Vagina (tissue), 2 donors: ENCODE results near the gene NEMF. TPM values are rescaled to one million over a fixed set of nuclear protein-coding genes. Genes with fewer than 3 reads are reported as not detected.
A peak's percentile ranks its signal among the peaks of the same experiment; 100 is the strongest.

Experiments
- DNase-seq, 2 donors: peaks; one replicate each; pipeline ENCODE4 v3.0.0-alpha.2; 2017; ENCODE audit errors: extremely low spot score in 2 of 2
- H3K27ac ChIP-seq: fragments of 200-600 bp; sonication (generic); one replicate; pipeline ENCODE4 v1.5.1; 2019
- H3K27me3 ChIP-seq: fragments of 200-600 bp; sonication (generic); one replicate; pipeline ENCODE4 v1.5.1; 2019
- H3K36me3 ChIP-seq, 2 donors: fragments of 200-600 bp; sonication (generic); one replicate each; pipeline ENCODE4 v1.5.1; 2017 to 2019
- H3K4me1 ChIP-seq: fragments of 200-600 bp; sonication (generic); one replicate; pipeline ENCODE4 v1.5.1; 2019
- H3K4me3 ChIP-seq, 2 donors: fragments of 200-600 bp; sonication (generic); 1 replicate in 1 of 2; 2 replicates in 1 of 2; pipeline ENCODE4 v1.5.1; 2016 to 2019
- H3K9me3 ChIP-seq: fragments of 200-600 bp; sonication (generic); one replicate; pipeline ENCODE4 v1.5.1; 2019
- POLR2A ChIP-seq, 2 donors: fragments of 450-650 bp; IDR thresholded peaks; one replicate each; pipeline ENCODE4 v1.6.1; 2017; ENCODE audit warnings: antibody characterized with exemption in 2 of 2, mild to moderate bottlenecking in 2 of 2, moderate library complexity in 2 of 2
- POLR2AphosphoS5 ChIP-seq, 2 donors: sonication (generic); formaldehyde crosslinking; IDR thresholded peaks; one replicate each; pipeline ENCODE4 v1.9.0; 2017; ENCODE audit warnings: antibody characterized with exemption in 2 of 2, mild to moderate bottlenecking in 2 of 2, low read depth in 1 of 2; ENCODE audit not compliant: insufficient read depth in 1 of 2
- intact Hi-C: fragments of 100-400 bp; cut with DNase I; formaldehyde crosslinking; loops from one replicate; pipeline ENCODE4 v1.15.1; 2023
- total RNA-seq: library from RNA; depleted of rRNA; stranded (reverse); fragments of >200 nt; gene quantifications from one replicate; pipeline ENCODE4 v1.2.3, GENCODE V29; 2016
- TF ChIP-seq, protein P1 (sequence below), 3 experiments: fragments of 450-650 bp in 2 of 3; fragments of 200-600 bp in 1 of 3; sonication (generic) in 1 of 3; IDR thresholded peaks; one replicate each; pipeline ENCODE4 v1.5.1; 2017 to 2019; ENCODE audit warnings: antibody characterized with exemption in 3 of 3, mild to moderate bottlenecking in 2 of 3, moderate library complexity in 2 of 3

NEMF gene
- 77.8 TPM for total RNA-seq

DNA sequence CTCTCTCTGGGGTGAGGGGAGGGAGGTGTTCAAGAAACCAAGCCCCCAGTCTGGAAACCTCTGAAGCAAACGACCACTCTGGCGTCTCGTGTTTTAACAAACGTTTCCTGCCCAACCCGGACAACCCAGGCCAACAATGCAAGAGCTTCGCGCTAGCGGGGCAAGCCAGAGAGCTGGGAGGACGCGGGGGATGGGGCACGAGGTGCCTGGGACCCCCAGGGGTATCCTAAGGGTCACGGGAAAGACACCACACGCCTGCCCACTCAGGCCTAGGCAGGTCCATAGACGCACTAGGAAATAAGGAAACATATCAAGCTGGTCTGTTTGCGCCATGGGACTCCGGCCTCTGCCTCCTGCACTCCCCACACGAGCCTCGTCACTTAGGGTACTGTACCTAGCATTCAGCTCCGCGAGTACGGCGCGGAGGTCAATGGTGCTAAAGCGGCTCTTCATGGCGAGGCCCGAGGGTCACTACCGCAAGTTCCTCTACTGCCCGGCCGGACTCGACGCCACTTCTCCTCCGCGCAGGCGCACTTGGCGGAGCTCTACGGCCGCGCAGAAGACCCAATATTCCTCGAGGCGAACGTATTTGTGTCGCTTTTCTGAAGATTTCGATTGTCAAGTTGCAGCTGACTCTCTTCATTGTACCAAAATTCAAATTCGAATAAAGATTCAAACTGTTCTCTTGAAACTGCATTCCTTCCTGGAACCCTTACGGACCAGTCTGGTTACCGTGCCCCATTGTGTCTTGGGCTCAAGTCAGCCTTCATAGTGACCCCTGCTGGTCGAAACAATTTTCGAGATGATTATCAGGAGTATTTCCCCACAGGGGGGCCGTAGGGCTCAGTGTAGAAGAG is at the start of gene NEMF:
TSS of gene NEMF (minus strand) at position 488 of the 857 bp plus-strand sequence. CDS start at position 453, 35 bp downstream.
- Histone ChIP-seq H3K9me3 (no peaks in the 10 kb centered on the region), H3K27me3 (no peaks in the 10 kb centered on the region), H3K27ac (peak within 1 kb of the TSS; percentile 87), H3K36me3 (peaks cover 0 to 8% of the 10 kb centered on the region in 2 donors), H3K4me3 (peak within 1 kb of the TSS; percentile 78 to 84), H3K4me1 (peaks cover 21% of the 10 kb centered on the region)
- intact Hi-C loops = no loop called here
- TF ChIP-seq POLR2AphosphoS5 (IDR thresholded peaks at IDR 0.05; ENCODE audit: insufficient read depth in 1 of 2, low read depth in 1 of 2) = peak; percentile 94
- peak in 1 of 2 donors; percentile 56 for TF ChIP-seq POLR2A (IDR thresholded peaks at IDR 0.05)
- TF ChIP-seq, protein P1, sequence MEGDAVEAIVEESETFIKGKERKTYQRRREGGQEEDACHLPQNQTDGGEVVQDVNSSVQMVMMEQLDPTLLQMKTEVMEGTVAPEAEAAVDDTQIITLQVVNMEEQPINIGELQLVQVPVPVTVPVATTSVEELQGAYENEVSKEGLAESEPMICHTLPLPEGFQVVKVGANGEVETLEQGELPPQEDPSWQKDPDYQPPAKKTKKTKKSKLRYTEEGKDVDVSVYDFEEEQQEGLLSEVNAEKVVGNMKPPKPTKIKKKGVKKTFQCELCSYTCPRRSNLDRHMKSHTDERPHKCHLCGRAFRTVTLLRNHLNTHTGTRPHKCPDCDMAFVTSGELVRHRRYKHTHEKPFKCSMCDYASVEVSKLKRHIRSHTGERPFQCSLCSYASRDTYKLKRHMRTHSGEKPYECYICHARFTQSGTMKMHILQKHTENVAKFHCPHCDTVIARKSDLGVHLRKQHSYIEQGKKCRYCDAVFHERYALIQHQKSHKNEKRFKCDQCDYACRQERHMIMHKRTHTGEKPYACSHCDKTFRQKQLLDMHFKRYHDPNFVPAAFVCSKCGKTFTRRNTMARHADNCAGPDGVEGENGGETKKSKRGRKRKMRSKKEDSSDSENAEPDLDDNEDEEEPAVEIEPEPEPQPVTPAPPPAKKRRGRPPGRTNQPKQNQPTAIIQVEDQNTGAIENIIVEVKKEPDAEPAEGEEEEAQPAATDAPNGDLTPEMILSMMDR (IDR thresholded peaks at IDR 0.05) = peak; percentile 60 to 74 (median 62)
- DNase-seq = no peak

- H3K27me3 ChIP-seq = no peaks in the 10 kb centered on the region
- H3K4me3 ChIP-seq = no peak overlapping the region
- intact Hi-C loops = no loop called here
- no peak for DNase-seq
- H3K27ac ChIP-seq = no peak overlapping the region
- no peaks in the 10 kb centered on the region for H3K9me3 ChIP-seq
- peaks cover 31% of the 10 kb centered on the region for H3K4me1 ChIP-seq
- no peaks in the 10 kb centered on the region for H3K36me3 ChIP-seq
- no peak for TF ChIP-seq POLR2AphosphoS5 (IDR thresholded peaks at IDR 0.05; ENCODE audit: insufficient read depth in 1 of 2, low read depth in 1 of 2)
- TF ChIP-seq, protein P1 (IDR thresholded peaks at IDR 0.05) = no peak
- no peak for TF ChIP-seq POLR2A (IDR thresholded peaks at IDR 0.05)
These were observed 48.4 kb upstream of the NEMF start for GRCh38 chr14:49900973-49901372.

DNA sequence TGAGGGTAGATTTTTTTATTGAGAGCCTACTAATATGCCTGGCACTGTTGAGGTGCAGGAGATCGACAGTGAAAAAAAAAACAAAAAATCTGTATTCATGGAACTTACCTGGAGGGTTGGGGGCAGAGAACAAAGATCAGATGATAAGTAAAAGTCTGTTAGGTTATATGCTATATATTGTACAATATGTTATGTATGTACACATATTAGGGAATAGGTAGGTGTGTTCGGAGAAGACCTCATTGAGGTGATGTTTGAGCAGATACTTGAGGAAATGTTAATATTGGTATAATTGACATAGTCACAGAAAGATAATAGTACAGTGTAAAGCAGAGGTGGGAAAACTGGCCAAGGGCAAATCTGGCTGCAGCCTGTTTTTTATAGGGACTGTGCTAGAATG is 45.9 kb upstream of the NEMF start:
- no peak for DNase-seq
- TF ChIP-seq, protein P1 (IDR thresholded peaks at IDR 0.05) = no peak
- TF ChIP-seq POLR2AphosphoS5 (IDR thresholded peaks at IDR 0.05; ENCODE audit: insufficient read depth in 1 of 2, low read depth in 1 of 2) (no peak), POLR2A (IDR thresholded peaks at IDR 0.05) (no peak)
- no peaks in the 10 kb centered on the region for H3K9me3 ChIP-seq
- intact Hi-C loops = loop anchor here (10.0 kb wide), 1 partner anchor 206 kb away; no protein-coding TSS in a partner anchor
- H3K4me3 ChIP-seq = peak overlapping the region in 1 of 2 donors; percentile 11
- H3K27me3 ChIP-seq = no peaks in the 10 kb centered on the region
- H3K36me3 ChIP-seq = peaks cover 0 to 6% of the 10 kb centered on the region in 2 donors
- H3K4me1 ChIP-seq = peaks cover 52% of the 10 kb centered on the region
- H3K27ac ChIP-seq = peak overlapping the region; percentile 100

- Histone ChIP-seq H3K4me3 (peak overlapping the region; percentile 11 to 15), H3K36me3 (peaks cover 0 to 6% of the 10 kb centered on the region in 2 donors), H3K27me3 (no peaks in the 10 kb centered on the region), H3K27ac (peak overlapping the region; percentile 100), H3K9me3 (no peaks in the 10 kb centered on the region), H3K4me1 (peaks cover 52% of the 10 kb centered on the region)
- intact Hi-C loops = loop anchor here (10.0 kb wide), 1 partner anchor 207 kb away; no protein-coding TSS in a partner anchor
- DNase-seq = no peak
- TF ChIP-seq POLR2A (IDR thresholded peaks at IDR 0.05) (no peak), POLR2AphosphoS5 (IDR thresholded peaks at IDR 0.05; ENCODE audit: insufficient read depth in 1 of 2, low read depth in 1 of 2) (peak in 1 of 2 donors; percentile 74)
These were observed 45.4 kb upstream of the NEMF start for GRCh38 chr14:49897965-49898364.

DNA sequence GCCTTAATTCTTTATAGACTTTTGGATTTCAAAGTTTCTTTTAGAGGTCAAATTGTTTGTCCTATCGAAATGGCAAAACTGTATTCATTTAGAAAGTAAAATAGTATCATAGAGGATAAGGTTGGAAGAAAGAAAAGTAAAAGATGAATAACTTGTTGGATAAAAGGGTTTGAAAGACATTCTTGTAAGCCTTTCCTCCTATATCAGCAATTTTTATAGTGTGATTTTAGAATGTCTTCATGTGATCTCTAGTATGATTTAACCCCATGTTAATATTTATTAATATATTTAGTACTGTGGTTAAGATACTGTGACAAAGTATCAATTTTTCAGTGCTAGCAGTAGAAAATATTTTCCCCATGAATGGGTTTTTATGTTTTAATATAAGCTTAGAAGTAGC is 44.8 kb upstream of the NEMF start:
- Histone ChIP-seq H3K4me3 (peak overlapping the region in 1 of 2 donors; percentile 89), H3K36me3 (peaks cover 0 to 6% of the 10 kb centered on the region in 2 donors), H3K9me3 (no peaks in the 10 kb centered on the region), H3K27ac (peak overlapping the region; percentile 100), H3K27me3 (no peaks in the 10 kb centered on the region), H3K4me1 (peaks cover 52% of the 10 kb centered on the region)
- TF ChIP-seq, protein P1 (IDR thresholded peaks at IDR 0.05) = no peak
- no peak for TF ChIP-seq POLR2A (IDR thresholded peaks at IDR 0.05)
- no peak for TF ChIP-seq POLR2AphosphoS5 (IDR thresholded peaks at IDR 0.05; ENCODE audit: insufficient read depth in 1 of 2, low read depth in 1 of 2)
- no peak for DNase-seq
- intact Hi-C loops = loop anchor here (10.0 kb wide), 1 partner anchor 207 kb away; no protein-coding TSS in a partner anchor
